ENCODE results near the gene AJAP1. TPM values are rescaled to one million over a fixed set of nuclear protein-coding genes. Genes with fewer than 3 reads are reported as not detected.

Gene AJAP1
- total RNA-seq, 1 donor from 2014 or later, result 0.17 TPM

DNA sequence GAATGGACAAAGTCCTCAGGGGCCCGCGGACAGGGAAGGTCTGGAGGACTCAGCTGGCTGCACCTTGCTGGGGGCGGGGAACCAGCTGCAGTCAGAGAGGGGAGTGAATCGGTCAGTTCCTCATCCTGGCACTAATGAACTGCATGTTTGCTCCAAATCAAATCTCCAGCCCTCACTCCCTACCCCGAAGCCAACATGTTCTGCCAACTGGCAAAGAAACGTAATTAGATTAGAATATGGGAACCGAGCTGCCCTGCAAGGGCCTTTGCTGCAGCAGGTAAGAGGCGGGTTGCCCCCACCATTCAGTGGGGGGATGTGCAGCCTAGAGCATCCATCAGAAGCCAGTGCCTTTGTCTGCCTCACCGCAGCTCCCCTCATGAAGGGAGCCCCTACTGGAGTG lies 121.1 kb downstream of the AJAP1 start:
- no peak for DNase-seq

DNA sequence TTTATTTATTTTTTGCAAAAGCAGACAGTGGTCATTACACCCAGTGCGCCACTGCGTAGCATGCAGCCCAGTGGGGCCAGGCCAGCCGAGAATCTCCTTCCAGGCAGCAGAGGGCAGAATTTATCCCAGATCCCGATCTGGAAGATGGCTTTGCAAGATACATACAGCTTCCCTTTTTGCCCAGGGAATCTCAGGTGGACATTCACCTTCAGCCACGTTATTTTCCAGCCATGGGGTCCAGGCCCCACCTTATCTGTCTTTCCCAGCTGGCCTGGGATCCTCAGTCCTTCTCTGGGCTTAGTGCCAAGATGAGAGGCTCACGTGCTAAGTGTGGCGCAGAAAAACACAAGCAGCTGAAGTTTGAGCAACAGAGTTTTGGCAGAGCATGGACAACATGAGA lies 123.6 kb downstream of the AJAP1 start:
- DNase-seq, result no peak

DNA sequence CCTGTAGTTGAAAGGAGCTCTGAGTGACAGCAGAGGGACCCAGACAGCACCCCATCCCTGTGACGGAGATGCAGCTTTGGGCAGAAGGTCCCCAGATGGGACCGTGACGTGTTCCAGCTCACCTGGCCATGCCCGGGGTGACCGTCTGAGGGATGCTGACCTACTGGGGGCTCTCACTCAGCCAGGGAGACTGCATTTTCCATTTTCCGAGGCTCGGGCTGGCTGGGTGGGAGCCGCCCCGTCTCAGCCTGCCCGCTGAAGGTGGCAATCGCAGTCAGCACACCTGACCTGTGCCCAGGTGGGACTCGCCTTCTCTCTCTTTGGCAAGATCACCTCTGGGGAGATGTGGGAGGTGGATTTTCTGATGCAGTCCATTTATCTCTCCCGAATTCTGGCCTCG lies 127.2 kb downstream of the AJAP1 start:
- no peak for DNase-seq

DNA sequence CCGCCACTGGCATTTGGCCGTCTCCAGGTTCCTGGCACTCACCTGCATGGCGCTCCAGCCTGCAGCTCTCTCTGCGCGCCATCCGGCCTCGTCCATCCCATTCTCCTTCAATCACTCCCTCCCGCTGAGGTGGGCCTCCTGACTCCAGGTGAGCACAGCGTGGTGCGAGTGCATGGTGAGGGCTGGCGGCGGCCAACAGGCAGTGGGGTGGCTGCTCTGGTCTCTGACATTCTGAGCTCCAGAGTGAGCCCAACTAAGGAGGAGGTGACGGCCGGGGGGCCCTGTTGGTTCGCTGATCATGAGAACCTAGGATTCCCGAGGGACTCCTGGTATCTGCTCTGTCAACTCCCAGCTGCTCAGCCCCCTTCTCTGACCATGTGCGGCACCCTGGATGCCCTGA lies 130.4 kb downstream of the AJAP1 start:
- no peak for DNase-seq

DNA sequence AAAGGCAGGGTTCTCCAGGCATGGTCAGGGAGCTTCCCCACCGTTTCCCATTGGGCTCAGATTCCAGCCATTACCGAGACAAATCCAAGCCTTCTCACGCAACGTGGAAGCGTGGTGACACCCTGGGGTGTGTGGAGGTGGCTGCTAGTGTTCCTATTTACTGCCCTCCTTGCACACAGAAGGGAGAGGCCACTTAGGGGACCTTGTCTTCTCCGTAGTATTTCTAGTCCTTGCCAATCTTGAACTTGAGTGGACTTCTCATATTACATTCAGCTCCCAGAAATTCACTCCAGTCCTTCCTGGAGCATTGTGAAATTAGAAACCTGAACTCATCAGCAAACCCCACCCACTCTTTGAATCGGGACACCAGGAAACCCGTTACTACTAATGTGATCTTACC lies 131.6 kb downstream of the AJAP1 start:
- no peak for DNase-seq

DNA sequence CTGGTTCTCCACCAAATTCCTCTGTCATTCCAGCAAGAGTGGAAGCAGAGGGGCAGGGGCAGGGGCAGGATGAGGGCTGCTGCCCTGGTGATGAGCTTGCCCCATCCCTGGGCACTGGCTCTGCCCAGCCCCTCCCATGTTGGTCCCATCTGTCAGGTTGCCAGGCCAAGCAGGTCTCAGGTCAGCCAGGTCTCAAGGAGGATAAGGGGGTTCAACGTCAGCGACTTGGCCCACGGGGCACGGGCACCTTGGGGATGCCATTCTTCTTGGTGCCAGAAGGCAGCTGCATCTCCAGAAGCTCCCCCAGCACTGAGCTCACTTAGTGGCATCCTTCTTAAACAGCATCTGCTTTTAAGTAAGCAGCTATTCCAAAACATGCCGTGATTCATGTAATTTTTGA lies 133.1 kb downstream of the AJAP1 start:
- no peak for DNase-seq

DNA sequence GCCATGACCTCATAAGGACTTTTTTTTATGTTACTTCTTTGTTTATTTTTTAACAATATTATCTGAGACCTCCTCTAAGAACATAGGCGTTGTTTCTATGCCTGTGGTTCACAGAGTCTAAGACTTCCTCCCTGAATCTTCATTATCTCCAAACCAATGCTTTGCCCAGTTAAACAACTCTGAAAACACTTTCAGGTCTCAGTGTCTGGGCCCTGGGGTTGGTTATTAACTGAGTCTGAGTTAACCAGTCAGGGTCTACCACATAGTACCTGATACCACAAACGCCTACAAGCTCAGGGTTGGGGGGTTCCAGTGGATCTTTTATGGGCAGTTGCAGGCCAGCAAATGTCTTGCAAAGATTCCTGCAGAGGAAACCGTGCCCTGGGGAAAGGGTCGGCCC lies 138.2 kb downstream of the AJAP1 start:
- no peak for DNase-seq

DNA sequence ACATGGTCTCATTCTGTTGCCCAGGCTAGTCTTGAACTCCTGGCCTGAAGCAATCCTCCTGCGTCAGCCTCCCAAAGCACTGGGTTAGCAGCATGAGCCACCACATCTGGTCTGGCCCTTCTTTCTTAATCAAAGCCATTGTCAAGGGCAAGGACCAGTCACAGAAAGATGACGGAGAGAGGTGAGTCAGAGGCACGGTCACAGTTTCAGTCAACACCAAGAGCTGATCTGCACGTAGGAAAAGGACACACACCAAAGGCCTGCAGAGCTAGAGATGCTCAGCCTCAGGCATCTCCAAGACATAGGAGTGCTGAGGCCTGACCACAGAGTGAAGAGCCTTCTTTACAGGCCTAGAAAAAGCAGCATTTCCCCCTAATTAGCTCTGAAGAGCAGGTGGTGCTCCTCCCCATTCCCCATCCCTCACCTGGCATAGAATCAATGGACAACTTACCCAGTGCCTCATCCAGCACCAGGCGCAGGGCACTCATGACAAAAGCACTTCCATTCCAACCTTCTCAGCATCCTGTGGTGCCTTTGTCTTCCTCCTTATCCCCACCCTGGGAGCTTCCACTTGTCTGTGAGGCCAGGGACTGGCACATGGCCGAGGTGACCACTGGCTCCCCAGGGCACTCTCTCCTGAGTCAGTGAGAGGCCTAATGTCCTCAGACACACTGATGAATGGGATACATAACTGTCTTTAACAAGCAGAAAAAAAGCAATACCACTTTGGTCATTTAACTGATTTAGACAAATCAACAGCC lies 139.8 kb downstream of the AJAP1 start:
- no peak for DNase-seq

DNA sequence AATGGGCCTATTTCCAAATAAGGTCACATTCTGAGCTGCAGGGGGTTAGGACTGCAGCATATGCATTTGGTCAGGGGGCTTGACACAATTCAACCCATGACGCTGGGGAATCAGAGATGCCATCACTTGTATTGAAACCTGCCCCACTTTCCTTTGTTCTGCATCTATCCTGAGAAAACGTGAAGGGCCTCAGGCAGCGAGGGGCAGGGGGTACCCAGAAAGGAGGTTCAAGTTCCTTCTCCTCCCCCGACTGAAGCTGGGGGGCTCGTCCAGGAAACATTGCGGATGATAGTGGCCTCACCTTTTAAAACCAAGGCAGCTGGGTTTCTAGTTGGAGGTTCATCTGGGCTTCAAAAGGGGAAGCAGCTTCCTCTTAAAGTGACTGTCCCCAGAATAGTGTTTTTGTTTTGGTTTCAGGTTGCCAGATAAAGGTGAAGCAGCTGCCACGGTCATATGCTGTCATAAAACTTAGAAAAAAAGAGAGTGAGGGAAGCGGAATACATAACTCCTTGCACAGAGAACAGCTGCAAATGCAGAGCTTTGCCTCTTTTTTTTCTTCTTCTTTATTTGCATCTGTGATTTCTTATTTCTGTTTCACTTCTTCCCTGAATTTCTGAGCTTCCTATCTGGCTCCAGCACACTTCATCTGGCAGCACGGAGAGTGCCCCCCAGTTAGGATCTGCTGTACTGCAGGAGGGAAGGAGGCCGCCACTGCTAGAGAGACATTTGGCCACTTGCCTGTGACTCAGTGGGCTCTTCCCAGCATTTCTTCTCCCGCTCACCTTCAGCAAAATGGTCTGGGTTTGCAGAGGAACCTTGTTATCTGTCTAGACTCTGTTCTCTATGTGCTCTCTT lies 142.0 kb downstream of the AJAP1 start:
- no peak for DNase-seq

DNA sequence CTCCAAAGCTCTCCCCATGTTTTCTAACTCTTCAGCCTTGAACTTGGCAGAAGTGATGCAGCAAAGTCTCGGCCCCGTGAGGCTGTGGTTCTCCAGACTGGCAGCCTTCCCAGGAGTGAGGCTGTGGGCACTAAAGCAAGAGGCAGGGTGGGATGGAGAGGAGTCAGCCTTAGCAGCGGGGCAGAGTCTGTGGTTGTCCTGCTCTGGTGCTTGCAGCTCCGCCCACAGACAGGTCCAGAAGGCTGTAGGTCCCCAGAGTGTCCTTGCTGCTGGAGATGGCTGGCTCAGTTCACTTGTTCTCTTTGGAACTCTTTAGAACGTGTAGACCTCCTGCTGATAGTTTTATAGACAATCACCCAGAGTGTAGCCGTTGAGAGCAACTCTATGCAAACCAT lies 142.6 kb downstream of the AJAP1 start:
- no peak for DNase-seq

DNA sequence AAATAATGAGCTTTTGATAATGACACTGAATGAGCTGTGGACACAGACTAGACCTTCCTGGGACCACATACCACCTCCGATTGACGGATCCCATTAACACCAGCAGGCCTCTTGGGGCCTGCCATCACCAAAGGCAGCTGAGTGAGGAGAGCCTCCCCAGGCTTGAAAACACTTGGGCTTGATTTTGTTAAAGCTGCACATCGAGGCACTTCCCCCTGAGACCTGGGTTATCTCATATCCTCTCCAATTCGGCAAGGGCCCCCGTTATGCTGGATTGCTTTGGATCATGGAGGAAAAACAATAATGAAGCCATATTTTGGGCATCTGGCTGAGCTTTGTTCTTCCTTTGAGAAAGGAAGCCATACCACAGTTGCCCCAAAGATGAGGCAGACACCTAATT lies 143.0 kb downstream of the AJAP1 start:
- no peak for DNase-seq

DNA sequence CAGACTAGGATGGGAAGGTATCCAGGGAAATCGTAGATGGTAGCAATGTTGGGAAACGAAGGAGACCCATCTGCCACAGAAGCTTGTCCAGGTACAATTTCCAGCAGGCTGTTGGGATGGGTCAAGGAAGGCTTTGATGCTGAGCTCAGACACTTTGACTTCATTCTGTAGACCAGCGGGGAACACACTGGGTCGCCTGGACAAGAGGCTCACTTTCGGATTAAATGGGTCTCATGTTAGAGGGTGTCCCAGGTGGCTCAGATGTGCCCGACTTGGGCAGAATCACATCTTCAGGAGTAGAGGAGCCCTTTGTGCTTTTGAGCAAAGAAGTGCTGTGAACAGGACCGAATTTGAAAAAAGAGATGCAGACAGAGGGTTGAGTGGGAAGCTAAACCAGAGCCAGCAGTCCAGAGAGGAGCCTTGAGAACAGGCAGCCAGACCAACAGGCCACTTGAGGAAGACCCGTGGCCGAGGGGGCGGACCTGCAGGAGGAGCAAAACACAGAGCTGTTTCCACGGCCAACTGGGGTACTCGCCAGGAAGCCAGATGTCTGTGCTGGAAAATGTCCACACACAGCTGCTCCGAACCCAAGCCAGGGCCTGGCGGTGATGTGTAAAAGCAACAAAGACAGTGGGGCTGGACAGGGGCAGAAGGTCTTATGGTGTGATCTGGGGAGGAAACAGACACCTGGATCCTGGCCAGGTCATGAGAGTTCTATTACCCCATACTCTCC lies 146.9 kb downstream of the AJAP1 start:
- no peak for DNase-seq

DNA sequence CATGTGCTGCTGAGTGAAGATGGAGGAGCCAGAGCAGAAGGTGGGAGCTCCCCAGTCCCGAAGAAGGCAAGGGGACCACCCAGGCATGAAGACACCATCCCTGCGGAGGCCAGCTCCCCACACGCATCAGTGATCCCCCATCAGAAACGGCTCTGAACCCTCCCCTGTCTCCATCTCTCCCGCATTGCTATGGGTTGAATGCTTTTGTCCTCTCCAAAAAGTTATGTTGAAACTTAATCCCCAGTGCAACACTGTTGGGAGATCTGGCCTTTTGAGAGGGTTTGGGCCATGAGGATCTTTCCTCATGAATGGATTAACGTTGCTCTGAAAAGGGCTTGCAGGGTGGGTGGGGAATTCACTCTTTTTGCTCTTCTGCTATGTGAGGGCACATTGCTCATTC lies 147.6 kb downstream of the AJAP1 start:
- DNase-seq, result no peak

DNA sequence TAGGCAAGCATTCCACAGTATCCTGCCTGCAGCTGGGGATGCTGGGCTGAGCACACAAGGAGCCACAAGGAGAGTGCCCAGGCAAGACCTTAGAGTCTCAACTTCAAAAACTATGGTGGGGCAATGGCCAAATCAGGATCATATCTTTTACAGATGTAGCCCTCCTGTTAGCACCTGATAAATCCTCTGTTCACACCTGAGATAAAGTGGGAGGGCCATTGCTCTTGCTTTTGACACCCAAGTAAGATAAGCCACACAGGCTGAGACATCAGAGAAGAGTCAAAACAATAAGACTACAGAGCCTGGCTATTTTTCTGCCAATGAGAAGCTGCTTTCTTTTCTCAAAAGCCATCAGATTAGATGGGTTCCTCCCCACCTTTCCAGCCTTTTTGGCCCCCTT lies 148.9 kb downstream of the AJAP1 start:
- no peak for DNase-seq

DNA sequence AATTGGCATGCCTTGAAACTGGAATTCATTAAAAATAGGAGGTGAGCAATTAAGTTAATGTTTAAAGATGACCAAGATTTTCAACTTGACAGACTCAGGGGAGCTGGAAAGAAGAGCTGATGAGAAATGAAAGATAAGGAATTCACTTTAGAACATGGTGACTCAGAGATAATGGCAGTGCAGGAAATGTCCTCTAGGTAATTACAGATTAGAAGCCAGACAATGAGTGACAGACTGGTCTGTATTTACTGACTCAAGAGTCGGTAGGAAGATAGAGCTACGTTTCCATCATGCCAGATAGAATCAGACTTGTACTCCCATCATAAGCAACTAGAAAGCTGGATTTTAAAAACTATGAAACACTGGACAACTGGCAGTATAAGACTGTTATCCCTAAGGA lies 151.6 kb downstream of the AJAP1 start:
- no peak for DNase-seq

DNA sequence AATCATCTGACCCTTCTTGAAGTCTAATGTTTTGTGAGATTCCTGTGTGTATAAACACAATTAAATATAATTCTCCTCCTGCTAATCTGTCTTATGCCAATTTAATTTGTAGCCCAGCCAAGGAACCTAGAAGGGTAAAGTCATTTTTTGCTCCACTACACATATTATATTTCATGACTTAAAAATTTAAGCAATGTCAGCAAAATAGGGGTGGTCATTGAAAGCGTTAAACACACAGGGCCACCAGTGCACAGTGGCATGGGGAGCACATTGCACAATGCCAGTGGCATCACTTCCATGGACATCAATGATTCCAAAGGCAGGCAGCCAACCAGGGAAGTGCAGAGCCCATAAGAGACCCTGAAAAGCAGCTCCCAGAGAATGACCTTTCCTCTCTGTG lies 166.1 kb downstream of the AJAP1 start:
- no peak for DNase-seq

DNA sequence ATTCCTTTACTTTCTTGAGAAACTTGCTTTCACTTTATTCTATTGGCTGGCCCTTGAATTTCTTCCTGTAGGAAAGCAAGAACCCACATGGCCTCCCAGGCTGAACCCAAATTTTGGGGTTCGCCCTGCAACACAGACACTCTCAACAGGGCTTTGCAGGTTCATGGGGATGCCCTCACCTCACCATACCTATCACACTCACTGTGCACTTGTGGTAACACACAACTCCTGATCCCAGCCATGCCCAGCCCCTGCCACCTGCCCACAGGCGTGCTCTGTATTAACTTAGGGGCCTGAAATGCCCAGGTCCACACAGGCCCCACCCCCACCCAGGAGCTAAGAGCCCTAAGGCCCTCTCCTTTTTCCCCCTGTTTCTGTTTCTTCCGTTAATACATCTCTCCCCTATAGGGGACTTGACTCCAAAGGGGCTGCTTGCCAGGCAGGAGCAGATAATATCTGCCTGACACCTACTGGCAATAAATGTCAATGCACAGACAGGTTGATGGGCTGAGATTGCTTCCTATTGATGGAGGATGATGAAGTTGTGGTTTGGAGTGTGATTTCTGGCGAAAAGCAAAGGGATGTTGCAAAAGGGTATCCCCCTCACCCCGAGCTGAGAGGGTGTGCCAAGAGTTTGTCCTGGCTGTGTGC lies 171.5 kb downstream of the AJAP1 start:
- DNase-seq, result no peak

DNA sequence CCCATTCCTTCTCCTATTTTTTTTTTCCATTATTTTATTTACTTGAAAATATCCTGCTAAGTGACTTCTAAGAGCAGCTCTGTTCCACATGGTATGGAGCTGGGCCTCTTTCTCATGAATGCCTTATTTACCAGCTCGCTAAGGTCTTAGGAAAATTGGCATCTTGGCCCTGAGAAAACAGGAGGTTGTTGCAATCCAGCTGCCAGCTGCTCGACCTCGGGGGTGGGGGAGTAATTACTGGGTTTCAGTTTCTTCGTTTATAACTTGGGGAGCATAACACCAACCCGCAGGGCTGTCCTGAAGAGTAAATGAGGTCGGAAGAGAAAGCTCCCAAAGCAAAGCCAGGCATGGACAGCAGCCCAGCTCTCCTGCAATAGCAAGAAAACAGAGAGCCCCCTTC lies 176.3 kb downstream of the AJAP1 start:
- no peak for DNase-seq

DNA sequence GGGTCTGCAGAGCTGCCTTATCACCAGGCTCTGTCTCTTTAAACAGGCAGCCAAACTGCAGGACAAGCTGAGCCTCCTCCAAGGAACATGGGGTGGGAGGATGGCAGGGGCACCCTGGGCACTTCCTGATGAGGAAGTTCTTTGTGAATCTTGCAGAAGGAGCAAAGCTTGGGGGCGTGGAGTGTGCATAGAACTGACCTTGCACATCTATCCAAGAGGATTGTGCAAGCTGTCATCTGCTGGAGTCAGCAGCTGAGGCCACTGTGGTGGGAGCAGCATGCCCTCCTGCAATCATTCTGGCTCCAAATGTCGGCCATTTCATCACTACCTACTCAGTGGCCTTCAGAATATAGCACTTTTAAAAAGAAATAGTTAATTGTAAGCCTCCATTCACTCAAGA lies 182.2 kb downstream of the AJAP1 start:
- no peak for DNase-seq

DNA sequence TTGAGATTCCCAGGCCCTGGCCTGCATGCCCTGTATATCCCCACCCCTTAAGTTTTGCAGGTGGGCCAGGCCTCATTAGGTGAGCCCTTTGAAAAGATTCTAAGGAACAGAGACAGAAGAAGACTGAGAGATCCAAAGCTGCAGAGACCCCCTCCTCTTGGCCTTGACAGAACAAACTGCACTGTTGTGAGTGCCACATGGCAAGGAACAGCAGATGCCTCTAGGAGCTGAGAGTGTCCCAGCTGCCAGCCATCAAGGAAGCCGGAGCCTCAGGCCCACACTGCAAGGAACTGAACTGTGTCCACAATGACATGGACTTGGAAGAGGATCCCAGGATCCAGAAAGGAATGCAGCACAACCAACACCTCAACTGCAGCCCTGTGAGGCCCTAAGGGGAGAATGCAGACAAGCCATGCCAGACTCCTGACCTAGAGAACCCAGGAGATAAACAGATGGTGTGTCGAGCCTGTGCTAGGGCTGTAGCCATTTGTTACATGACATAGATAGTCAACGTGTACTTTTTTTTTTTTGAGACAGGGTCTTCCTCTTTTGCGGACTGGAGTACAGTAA lies 182.7 kb downstream of the AJAP1 start:
- DNase-seq, result no peak

DNA sequence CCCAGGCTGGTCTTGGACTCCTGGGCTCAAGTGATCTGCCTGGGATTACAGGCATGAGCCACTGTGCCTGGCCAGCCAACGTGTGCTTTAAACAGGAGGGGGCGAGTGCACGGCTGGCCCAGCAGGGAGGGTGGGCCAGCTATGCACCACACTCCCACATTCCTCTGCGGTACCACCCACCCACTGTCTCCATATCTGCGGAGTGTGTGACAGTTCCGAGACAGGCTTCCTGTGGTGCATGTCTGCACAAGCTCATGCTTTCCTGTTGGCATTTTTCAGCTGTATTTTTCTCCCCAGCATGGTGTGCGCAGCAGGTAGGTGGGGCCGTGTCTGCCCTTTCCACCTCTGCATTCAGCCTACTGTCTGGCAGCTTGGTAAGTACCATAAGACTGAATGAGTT lies 183.3 kb downstream of the AJAP1 start:
- no peak for DNase-seq

DNA sequence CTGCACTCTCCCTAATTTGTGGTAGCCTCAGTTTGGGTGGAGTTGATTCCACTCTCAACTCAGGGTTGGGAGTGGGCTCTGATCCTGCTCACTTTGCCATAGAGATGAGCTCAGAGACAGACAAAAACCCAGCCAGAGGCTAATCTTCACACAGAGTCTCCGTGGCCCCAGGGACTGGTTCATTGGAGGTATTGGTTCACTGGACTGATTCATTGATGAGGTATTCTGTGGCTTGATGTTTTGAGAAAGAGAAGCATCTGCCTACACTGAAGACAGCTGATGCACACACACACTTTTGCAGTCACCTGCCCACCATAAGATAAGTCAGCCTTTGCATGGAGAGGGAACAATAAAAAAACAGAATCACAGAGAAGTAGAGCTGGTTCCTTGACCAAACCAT lies 183.8 kb downstream of the AJAP1 start:
- no peak for DNase-seq

All from dermis blood vessel endothelial cell (primary cell).